Retina (tissue), 1 donor: ENCODE results near the gene HM13.
A peak's percentile ranks its signal among the peaks of the same experiment; 100 is the strongest.
"Not testable (repeated sequence)": the region's sequence is repeated elsewhere in the genome, so short reads cannot be mapped to it uniquely, and the experiment has no call there.

Source experiments
- DNase-seq: peaks from one replicate; pipeline ENCODE4 v3.0.0-alpha.2; 2016

HM13 gene

DNA sequence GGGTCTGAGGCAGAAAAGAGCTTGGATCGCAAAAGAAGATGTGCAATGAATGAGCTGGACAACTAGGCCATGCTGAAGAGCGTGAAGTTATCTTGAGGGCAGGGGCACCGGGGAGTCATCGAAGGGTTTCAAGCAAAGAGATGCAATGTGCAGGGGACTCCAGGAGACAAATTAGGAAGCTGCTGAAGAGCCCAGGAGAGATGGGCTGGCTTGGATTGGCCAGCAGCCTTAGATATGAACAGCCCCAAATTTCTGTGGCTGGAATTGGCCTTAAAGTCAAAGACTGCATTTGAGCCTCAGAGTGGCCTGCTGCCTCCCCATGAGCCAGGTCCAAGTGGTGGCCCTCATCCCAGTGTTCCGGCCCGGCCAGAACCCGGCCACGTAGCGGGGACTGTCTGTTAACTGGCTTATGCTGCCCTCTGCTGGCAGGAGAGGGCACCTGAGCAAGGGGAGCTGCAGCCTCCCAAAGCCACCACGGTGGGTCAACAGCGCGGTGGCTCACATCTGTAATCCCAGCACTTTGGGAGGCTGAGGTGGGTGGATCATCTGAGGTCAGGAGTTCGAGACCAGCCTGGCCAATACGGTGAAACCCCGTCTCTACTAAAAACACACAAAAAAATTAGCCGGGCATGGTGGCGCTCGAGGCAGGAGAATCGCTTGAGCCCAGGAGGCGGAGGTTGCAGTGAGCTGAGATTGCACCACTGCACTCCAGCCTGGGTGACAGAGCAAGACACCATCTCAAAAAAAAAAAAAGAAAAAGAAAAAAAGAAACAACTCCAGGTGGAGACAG is 11.2 kb upstream of the HM13 start:
- DNase-seq = peak; percentile 77

DNA sequence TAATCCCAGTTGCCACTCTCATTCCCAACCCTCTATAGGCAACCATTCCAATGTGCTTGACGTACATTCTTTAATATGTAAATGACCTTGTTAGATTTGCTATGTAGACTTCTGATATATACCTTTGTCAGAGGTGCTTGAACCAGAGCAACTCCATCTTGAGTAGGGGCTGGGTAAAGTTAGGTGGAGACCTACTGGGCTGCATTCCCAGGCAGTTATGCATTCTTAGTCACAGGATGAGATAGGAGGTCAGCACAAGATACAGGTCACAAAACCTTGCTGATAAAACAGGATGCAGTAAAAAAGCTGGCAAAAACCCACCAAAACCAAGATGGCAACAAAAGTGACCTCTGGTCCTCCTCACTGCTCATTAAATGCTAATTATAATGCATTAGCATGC is 8.3 kb upstream of the HM13 start:
- DNase-seq = no peak

DNA sequence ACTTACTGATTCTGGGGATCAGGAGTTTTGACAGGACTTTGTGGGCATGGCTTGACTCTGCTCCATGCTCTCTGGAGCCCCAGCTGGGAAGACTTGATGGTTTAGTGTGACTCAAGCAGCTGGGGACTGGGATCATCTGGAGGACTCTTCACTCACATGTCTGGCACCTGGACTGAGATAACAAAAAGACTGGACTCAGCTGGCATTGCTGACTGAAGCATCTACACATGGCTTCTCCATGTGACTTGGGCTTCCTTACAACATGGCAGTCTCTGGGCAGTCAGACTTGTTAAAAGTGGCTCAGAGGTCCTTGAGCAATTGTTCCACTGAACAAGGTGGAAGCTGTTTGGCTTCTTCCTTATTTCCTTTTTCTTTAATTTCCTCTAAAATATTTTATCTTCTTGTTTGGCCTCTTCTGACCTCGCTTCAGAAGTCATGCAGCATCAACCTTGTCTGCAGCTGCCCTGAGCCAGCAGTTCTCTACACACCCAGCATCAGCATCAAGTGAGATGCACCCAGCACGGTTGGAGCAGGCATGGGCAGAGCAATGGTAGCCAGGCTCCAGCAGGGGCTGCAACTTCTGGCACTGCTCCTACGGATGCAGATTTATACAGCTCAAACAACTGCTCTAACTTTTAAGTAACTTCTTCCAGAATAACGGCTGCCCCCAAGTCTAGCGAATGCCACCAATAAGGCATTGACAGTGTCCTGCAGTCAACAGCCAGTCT is 5.6 kb upstream of the HM13 start:
- DNase-seq = no peak

DNA sequence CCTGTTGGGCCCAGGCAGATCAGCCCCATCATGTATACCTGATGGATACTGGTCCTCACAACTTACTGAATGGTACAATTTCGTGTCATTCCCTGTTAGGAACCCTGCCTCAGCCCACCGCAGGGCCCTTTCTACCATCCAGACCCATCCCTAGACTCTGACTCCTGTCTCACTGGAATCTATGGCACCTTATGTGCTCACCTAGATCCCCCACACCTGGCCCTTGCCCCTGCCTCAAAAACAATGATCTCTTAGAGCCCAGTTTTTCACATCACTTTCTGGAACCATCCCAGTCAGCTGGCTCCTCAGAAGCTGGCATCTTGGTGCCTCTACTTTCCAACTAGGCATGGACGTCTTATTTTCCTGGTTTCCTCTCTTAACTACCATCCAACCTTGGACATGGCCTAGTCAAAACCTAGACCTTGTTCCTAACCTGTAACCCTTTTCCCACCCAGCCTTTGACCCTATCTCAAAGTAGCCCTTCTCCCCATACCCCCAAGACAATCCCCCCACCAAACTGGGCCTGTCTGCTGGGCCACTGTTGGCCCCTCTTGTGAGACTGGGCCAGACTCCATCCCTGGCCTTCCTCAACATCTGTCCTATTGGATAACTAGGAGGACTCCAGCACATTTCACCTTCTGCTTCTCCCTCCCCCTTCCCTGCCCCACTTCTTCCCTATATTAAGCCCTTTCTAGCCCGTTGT is 981 bp downstream of the HM13 start:
- DNase-seq = no peak

DNA sequence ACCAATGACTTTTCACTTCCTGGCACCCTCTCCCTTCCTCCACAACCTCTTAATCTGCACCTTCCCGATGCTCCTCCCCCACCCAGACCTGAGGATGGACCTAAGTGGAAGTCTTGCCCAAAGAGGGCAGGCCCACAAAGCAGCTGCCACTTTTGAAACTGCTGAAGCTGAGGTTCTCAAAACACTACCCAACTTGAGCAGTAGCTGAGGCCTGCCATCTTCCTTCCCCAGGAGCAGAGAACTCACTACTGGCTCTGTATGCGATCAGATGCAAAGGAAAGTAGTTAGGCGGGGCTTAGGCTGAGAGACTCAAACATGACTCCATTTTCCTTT is 1.5 kb downstream of the HM13 start:
- DNase-seq = no peak

DNA sequence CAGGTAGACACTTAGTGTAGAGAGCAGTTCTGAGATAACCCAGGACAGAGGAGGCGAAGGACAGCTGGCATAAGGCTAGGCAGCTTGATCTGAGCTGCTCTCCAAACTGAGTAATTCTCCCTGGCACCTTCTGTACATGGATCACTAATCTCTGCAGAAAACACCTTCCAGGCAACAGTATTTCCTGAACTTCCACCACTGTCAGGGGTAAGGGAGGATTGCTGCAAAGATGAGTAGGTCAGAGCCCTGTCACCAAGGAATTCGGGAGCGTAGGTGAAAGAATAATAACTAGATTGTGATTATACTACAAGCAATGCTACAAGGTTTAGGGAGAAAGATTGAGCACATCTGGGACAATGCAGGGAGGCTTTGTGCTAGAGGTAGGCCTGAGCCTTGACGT is 1.9 kb downstream of the HM13 start:
- DNase-seq = no peak

DNA sequence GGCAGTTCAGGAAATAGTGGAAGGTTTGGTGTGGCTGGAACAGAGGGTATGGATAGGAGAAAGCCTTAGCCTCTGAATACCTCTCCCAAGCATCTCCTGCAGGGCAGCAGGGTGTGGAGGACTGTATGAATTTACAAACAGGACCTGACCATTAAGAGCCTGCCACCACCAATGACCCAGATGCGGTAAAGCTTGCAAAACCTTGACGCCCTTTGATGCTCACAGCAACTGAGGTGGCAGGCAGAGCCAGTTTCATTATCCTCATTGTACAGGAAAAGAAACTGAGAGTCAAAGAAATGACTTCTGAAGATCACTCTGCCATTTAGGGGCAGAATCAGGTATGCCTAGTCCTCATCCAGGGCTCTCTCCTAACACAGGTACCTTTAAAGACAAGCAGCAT is 2.4 kb downstream of the HM13 start:
- DNase-seq = no peak

DNA sequence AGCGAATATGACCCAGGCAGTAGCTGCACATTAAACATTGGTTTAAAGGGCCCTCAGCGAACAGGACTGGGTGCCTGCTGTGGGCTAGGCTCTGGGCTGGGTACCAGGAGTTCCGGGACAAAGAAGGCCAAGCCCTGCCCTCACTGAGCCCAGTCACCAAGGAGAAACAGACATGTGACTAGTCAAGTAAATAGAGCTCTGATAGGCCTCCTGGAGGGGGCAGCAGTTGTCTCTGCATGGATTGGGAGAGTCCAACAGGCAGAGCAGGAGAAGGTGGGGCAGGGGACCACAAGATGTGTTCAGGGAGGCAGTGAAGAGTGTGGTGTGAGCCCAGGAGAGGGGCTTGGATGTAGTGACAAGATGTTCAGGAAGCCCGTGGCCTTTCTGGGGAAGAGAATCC is 3.1 kb downstream of the HM13 start:
- no peak for DNase-seq

DNA sequence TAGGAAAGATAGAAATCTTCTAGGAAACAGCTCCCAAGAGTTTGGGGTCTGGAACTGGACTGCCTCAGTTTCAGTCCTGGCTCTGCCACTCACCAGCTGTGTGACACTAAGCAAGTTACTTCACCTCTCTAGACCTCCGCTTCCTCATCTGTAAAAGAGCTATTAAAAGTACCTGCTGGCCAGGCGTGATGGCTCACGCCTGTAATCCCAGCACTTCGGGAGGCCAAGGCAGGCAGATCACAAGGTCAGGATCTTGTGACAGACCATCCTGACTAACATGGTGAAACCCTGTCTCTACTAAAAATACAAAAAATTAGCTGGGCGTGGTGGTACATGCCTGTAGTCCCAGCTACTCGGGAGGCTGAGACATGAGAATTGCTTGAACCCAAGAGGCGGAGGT is 7.0 kb downstream of the HM13 start:
- not testable (repeated sequence) for DNase-seq

DNA sequence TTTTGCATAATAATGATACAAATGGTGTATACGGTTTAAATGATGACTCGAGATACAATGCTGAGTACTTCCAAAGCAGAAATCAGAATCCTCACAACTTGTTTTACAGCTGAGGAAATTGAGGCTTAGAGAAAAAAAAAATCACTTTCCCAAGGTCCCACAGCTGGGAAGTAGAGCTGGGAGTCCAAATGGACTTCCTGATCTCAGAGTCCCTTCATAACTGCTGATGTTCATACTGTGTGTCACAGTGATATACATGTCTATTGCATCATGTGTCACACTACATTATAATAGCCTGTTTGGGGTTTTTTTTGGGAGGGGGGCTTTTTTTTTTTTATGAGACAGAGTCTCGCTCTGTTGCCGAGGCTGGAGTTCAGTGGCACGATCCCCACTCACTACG is 8.5 kb downstream of the HM13 start:
- DNase-seq = no peak

DNA sequence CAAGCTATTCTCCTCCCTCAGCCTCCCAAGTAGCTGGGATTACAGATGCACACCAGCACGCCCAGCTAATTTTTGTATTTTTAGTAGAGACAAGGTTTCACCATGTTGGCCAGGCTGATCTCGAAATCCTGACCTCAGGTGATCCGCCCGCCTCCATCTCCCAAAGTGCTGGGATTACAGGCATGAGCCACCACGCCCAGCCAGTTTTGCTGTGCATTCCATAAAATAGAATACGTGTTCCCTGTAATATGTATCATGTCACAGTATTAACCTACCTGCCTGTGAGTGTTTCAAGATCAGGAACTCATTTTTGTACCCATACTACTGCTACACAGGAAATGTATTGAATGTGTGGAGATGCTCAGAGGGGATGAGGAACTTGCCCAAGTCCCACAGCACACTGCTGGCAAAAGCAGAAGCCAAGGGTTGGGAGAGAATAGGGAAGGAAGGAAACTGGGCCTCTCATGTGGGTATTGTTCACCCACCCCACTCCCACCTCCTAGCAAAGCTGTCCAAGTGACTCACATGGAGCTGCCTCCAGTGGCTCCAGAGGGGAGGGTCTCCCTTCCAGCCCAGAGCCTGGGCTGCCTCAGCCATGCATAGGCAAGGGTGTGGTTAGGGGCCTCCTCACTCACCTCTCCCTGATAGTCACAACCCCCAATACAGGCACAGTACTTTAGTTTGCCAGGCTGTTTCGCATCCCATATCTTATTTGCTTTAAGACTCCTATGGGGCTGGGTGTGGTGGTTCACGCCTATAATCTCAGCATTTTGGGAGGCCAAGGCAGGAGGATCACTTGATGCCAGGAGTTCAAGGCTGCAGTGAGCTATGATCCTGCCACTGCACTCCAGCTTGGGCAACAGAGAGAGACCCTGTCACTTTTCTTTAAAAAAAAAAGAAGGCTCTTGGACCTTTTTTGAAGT is 9.4 kb downstream of the HM13 start:
- no peak for DNase-seq

DNA sequence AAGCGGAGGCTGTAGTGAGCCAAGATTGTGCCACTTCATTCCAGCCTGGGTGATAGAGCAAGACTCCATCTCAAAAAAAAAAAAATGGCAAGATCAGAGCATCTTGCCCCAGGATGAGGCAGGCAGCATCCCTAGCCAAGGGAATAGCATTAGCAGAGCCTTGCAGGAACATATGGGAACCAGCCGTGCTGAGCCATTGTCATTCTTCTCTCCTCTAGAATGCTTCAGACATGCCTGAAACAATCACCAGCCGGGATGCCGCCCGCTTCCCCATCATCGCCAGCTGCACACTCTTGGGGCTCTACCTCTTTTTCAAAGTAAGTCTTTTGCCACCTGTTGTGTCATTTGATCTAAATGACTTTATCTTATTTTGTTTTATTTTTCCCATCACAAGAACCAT is 13.0 kb downstream of the HM13 start:
- DNase-seq = no peak

DNA sequence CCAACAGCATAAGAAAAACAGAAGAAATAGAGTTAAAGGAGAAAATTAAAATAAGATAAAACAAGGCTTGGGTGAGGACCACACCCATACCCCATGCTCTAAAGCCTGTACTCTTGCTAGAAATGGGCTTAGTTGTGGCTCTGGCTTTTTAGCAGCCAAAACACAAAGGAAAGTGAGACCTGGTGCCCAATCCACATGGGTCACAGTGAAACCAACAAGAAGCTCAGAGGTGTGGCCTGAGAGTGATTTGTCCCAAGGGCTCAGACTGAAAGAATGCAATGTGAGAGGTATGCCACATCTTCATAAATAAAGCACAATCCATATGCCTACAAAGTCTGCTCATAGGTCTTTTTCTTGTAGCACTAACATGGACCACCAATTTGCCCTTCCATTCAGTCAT is 21.1 kb downstream of the HM13 start:
- DNase-seq = no peak

DNA sequence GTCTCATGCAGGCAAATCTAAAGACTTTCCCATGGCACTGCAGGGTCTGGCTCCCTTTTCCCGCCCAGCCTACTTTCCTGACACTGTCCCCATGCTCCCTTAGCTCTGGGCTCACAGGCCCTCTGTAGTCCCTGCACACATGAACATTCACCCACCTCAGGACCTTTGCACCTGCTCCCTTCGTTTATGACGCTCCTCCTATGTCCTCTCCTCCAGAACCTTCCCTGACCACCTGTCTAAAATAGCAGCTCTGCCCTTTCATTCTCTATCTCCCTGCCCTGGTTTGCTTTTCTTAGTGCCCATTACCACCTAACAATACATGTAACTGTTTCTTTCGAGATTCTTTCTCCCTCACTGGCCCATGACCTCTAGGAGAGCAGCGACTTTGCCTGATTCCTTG is 22.3 kb downstream of the HM13 start:
- DNase-seq = no peak

DNA sequence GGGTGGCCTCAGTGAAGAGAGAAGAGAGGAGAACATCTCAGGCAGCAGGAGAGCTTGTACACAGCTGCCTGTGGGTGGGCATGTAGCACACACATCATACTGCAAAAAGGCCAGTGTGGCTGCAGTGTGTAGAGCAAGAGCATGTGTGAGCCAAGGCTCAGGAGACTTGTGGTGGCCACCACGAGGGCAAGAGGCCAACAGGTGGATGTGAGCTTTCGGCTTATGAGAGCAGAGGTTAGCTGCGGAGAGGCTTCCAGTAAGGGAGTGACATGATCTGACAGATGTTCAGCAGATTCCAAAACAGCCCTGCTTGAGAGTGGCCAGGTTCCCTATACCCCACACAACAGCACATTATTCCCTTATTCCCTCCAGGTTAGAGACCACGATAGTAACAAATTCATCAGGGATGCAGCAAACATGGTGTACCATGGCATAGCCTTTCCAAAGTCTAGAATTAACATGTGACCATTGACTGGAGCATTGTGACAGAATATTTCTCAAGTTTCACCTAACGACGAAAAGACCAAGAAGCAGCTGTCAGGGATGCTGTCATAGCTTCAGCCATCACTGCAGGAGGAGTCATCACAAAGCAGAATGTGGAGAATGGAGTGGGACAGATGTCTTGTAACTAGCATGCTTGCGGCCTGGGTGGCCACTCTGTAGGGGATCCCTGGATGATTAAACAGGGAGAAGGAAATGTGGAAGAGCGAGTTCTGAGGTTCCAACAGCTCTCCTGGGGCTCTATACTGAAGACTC is 23.1 kb downstream of the HM13 start:
- no peak for DNase-seq

DNA sequence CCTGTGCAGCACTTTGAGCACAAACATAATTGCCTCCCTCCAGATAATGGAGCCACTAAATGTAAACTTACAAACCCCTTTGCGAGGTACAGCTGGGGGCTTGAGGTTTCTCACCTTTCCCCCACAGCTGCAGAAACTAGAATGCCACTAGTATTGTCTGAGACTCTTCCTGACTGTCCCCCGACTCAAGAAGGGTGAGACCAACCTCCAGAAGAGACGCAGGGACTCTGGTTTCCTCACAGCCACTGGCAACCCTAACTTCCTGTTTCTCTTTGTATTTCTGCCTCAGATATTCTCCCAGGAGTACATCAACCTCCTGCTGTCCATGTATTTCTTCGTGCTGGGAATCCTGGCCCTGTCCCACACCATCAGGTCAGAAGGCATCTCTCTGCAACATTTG is 23.6 kb downstream of the HM13 start:
- no peak for DNase-seq

DNA sequence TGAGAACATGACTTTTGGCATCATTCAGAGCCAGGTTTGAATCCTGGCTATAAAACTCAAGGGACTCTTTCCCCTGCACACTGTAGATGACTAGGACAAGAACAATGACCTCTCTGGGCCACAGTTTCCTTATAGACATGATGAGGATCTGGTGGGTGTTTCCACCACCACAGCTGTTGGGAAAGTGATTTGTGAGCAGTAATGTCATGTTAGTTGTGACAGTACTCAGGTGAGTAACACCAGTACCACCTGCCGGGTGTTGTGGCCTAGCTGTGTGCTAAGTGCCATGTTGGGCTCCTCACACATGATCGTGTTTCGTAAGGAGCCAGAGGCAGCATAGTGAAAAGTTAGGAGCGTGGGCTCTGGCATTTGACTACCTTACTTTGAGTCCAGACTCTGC is 24.1 kb downstream of the HM13 start:
- no peak for DNase-seq

DNA sequence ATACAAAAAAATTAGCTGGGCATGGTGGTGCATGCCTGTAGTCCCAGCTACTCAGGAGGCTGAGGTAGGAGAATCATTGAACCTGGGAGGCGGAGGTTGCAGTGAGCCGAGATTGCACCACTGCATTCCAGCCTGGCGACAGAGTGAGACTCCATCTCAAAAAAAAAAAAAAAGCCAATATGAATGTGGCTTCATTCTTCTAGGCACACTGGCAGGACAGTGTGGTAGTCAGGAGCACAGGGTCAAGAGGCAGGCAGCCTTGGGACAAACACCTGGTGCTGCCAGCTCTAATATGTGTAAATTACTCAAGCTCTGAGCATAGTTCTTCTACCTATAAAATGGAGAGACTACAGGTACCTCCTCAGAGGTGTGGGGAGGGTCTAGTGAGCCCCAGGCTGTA is 25.4 kb downstream of the HM13 start:
- DNase-seq = not testable (repeated sequence)

DNA sequence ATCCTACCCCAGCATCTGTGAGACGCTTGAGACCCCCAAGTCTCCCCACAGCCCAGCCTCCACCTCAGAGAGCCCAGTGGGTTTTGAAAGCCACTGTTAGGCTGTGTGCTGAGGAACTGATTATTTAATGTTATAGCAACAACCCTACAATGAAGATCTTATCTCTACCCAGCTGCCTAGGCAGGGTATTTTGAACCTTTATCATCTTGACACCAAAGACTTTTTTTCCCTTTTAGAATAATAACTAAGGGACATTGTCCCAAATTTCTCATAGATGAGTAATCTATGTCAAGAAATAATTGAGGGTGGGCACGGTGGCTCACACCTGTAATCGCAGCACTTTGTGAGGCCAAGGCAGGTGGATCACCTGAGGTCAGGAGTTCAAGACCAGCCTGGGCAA is 26.2 kb downstream of the HM13 start:
- no peak for DNase-seq

DNA sequence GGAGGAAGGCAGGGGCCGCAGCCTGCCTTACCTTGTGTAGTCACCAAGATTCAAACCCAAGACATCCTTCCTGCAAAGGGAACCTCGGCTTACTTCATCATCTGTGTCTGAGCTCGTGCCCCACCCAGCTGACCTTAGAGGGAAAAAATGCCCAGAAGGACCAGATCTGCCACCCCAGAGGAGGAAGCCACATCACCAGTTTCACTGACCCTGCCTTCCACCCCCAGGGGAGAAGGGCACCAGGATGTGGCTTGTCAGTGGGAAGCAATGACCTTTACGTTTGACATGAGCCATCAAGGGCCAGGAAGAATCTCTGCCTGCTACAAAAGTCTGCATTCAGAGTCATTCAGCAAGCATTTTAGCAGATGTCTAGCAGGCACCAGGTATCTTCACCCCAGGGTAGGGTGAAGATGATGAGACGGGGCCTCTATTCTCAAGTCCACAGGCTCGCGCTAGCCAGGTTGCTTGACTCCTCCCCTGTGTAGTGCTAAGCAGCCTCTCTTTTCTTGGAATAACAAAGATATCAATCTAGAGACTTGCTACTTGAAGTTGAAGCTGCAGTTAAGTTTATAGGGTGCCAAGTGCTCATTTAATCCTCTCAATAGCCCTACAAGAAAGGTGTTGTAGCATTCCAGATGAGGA is 28.1 kb downstream of the HM13 start:
- no peak for DNase-seq

DNA sequence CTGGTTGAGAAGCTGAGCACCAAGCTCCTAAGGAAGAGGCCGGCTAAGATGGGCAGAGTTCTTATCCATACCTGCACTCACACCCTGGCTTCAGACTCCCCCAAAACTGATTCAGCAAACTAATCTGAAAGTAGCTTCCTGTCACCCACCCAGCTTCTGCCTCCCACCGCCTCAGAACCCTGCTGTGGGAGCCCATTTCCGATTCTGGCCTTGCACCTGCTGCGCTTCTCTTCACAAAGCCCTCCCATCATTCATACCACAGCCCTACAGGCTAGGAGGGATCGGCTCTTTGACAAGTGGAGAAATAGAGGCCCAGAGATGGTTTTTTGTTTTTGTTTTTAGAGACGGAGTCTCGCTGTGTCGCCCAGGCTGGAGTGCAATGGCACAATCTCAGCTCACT is 28.7 kb downstream of the HM13 start:
- DNase-seq = no peak
